Suprapubic skin (tissue), 4 donors: ENCODE data around the gene FOXRED1. TPM values are rescaled to one million over a fixed set of nuclear protein-coding genes. Genes with fewer than 3 reads are reported as not detected.

Experiments
- DNase-seq, 2 donors: peaks; one replicate each; pipeline ENCODE4 v3.0.0-alpha.2; 2019; ENCODE audit warnings: low spot score in 2 of 2
- H3K27ac ChIP-seq: fragments of 200-600 bp; sonication (generic); one replicate; pipeline ENCODE4 v1.5.1; 2019
- H3K27me3 ChIP-seq: fragments of 200-600 bp; sonication (generic); one replicate; pipeline ENCODE4 v1.5.1; 2019
- H3K36me3 ChIP-seq: fragments of 200-600 bp; sonication (generic); one replicate; pipeline ENCODE4 v1.5.1; 2019
- H3K4me1 ChIP-seq: fragments of 200-600 bp; sonication (generic); one replicate; pipeline ENCODE4 v1.5.1; 2019
- H3K4me3 ChIP-seq: fragments of 200-600 bp; sonication (generic); one replicate; pipeline ENCODE4 v1.5.1; 2019; ENCODE audit warnings: mild to moderate bottlenecking
- H3K9me3 ChIP-seq: fragments of 200-600 bp; sonication (generic); one replicate; pipeline ENCODE4 v1.5.1; 2019
- EP300 ChIP-seq: sonication (generic); formaldehyde crosslinking; IDR thresholded peaks from one replicate; pipeline ENCODE4 v1.6.1; 2017; ENCODE audit warnings: antibody characterized with exemption
- POLR2A ChIP-seq, 2 donors: fragments of 450-650 bp; IDR thresholded peaks; one replicate each; pipeline ENCODE4 v1.6.1; 2017; ENCODE audit warnings: antibody characterized with exemption in 2 of 2, mild to moderate bottlenecking in 2 of 2, moderate library complexity in 2 of 2
- POLR2AphosphoS5 ChIP-seq, 3 donors: sonication (generic); formaldehyde crosslinking; IDR thresholded peaks; one replicate each; pipeline ENCODE4 v1.6.1; 2017; ENCODE audit warnings: antibody characterized with exemption in 3 of 3
- WGBS: methylation state at CpG from one replicate; pipeline ENCODE4 v1.1.5; 2018; 5-methylcytosine and 5-hydroxymethylcytosine counted together
- total RNA-seq, 4 donors: library from RNA; depleted of rRNA; stranded (reverse); fragments of >200 nt; gene quantifications; one replicate each; pipeline ENCODE4 v1.1.0, GENCODE V29; 2016
- TF ChIP-seq, protein P1 (sequence below), 2 donors: fragments of 200-600 bp in 1 of 2; fragments of 450-650 bp in 1 of 2; sonication (generic) in 1 of 2; IDR thresholded peaks; one replicate each; pipeline ENCODE4 v1.5.1; 2016 to 2019; ENCODE audit warnings: antibody characterized with exemption in 2 of 2, mild to moderate bottlenecking in 1 of 2, moderate library complexity in 1 of 2

The FOXRED1 gene
- total RNA-seq, 4 donors from 2014 or later: 7.7 to 22.9 (median 18.9) TPM

DNA sequence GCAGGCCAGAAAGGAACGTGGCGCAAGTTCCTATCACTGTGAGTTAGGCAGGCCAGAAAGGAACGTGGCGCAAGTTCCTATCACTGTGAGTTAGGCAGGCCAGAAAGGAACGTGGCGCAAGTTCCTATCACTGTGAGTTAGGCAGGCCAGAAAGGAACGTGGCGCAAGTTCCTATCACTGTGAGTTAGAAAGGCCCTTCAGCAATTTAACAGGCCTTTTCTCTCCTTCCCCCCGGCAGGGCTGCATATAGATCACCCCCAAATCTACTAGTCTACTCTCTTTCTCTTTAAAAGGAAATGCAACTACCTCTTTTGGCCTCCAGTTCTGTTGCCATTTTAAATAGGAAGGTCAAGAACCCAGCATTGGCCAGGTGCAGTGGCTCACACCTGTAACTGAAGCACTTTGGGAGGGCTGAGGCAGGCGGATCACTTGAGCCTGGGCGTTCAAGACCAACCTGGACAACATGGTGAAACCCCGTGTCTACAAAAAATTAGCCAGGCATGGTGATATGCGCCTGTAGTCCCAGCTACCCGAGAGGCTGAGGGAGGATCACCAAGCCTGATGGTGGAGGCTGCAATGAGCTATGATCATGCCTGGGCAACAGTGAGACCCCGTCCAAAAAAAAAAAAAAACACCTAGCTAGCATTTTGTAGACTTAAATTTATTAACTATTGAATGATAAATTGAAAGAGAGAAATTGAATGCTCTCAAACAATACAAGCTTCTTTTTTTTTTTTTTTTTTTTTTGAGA lies 42.4 kb upstream of the FOXRED1 start:
- peaks cover 9% of the 10 kb centered on the region for H3K4me1 ChIP-seq
- no peaks in the 10 kb centered on the region for H3K9me3 ChIP-seq
- 98% methylated on average over 12 of the region's 15 CpGs for WGBS
- H3K36me3 ChIP-seq: peaks cover 5% of the 10 kb centered on the region
- TF ChIP-seq POLR2AphosphoS5 (IDR thresholded peaks at IDR 0.05) (no peak), EP300 (no peak), POLR2A (IDR thresholded peaks at IDR 0.05) (no peak)
- TF ChIP-seq, protein P1, sequence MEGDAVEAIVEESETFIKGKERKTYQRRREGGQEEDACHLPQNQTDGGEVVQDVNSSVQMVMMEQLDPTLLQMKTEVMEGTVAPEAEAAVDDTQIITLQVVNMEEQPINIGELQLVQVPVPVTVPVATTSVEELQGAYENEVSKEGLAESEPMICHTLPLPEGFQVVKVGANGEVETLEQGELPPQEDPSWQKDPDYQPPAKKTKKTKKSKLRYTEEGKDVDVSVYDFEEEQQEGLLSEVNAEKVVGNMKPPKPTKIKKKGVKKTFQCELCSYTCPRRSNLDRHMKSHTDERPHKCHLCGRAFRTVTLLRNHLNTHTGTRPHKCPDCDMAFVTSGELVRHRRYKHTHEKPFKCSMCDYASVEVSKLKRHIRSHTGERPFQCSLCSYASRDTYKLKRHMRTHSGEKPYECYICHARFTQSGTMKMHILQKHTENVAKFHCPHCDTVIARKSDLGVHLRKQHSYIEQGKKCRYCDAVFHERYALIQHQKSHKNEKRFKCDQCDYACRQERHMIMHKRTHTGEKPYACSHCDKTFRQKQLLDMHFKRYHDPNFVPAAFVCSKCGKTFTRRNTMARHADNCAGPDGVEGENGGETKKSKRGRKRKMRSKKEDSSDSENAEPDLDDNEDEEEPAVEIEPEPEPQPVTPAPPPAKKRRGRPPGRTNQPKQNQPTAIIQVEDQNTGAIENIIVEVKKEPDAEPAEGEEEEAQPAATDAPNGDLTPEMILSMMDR (IDR thresholded peaks at IDR 0.05): no peak
- no peaks in the 10 kb centered on the region for H3K27me3 ChIP-seq
- H3K4me3 ChIP-seq: no peak overlapping the region
- H3K27ac ChIP-seq: no peak overlapping the region
- no peak for DNase-seq

DNA sequence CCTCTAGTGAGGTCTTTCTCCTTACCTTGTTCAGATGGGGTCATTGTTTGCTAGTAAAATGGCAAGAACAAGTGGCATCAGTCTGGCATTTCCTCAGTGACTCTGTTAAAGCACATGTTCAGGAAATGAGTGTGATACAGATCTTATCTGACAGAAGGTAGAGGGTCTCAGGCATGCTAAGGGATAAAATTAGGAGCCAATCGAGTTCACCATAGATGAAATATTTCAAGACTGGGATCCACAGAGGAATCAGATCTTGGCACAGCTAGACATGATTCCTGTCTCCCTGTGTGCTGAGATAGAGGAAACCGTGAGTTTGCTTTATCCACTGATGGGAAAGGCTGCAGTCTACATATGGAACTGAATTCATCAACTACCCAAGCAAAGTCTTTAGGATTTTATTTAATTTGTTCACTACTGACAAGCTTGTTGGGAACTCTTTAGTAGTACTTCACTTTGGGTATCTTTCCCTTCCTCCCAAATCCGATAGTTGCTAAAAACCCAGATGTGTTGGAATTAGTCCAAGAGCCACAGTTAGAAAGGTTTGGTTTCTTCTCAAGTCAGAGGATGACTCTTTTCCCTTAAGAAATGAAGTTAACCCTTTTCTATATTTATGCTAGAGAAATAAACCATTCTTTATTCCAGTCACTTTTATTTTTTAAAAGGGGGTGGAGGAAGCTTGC lies 39.0 kb upstream of the FOXRED1 start:
- peaks cover 5% of the 10 kb centered on the region for H3K36me3 ChIP-seq
- no peak for DNase-seq
- no peaks in the 10 kb centered on the region for H3K27me3 ChIP-seq
- 68% methylated on average over 3 of the region's 3 CpGs for WGBS
- no peak overlapping the region for H3K27ac ChIP-seq
- H3K9me3 ChIP-seq: no peaks in the 10 kb centered on the region
- no peak for TF ChIP-seq POLR2AphosphoS5 (IDR thresholded peaks at IDR 0.05)
- no peak for TF ChIP-seq POLR2A (IDR thresholded peaks at IDR 0.05)
- TF ChIP-seq EP300: no peak
- TF ChIP-seq, protein P1 (IDR thresholded peaks at IDR 0.05): no peak
- no peak overlapping the region for H3K4me3 ChIP-seq
- peaks cover 5% of the 10 kb centered on the region for H3K4me1 ChIP-seq

DNA sequence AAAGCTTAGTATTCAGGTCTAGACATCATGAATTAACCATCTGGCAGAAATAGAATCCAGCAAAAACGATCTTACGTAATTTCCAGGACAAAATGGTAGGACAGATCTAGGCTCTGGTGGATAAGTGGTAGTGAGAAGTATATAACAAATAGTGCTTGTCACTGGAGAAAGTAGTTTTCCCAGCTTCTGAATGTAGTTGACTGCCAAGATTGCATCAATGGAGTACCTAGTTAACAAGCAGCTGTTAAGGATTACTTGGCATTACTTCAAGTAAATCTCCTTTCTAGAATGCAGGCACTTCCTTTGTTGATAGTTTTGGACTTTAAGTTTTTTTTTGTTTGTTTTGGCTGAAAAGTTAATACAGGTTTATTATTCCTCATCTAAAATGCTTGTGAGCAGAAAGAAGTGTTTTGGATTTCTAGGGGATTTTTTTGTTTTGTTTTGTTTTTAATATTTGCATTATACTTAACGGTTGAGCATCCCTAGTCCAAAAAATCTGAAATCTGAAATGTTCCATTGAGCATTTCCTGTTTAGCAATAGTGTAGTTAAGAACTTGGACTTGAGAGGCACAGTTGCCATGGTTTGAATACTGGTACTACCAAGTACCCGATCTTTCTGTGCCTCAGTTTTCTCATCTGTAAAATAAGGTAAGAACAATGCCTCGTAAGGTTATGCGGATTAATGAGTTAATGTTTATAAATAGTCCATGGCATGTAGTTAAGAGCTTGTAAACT lies 37.1 kb upstream of the FOXRED1 start:
- H3K27ac ChIP-seq: no peak overlapping the region
- 74% methylated on average over 6 of the region's 6 CpGs for WGBS
- H3K27me3 ChIP-seq: no peaks in the 10 kb centered on the region
- H3K4me3 ChIP-seq: no peak overlapping the region
- H3K36me3 ChIP-seq: peaks cover 16% of the 10 kb centered on the region
- no peaks in the 10 kb centered on the region for H3K4me1 ChIP-seq
- no peak for TF ChIP-seq POLR2AphosphoS5 (IDR thresholded peaks at IDR 0.05)
- TF ChIP-seq EP300: no peak
- TF ChIP-seq, protein P1 (IDR thresholded peaks at IDR 0.05): no peak
- no peak for TF ChIP-seq POLR2A (IDR thresholded peaks at IDR 0.05)
- H3K9me3 ChIP-seq: no peaks in the 10 kb centered on the region
- no peak for DNase-seq

DNA sequence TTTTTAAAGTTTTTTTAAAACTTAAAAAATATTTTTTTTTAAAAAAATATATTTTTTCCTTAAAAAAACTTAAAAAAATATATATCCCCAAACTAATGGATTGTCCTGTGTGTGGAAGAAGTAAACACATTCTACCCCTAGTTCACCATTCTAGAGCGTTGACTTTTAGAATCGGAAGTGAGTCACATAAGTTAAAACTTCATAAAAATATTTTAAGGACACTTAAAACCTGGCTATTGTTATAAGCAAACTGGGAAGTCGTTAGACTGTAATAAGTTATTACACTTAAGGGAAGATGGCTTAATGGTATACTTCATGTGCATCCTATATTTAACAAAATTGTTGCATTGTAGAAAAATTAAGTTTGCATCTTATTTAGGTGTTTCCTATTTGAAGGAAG lies 36.3 kb upstream of the FOXRED1 start:
- Histone ChIP-seq H3K27ac (no peak overlapping the region), H3K4me1 (no peaks in the 10 kb centered on the region), H3K4me3 (no peak overlapping the region), H3K36me3 (peaks cover 16% of the 10 kb centered on the region), H3K27me3 (no peaks in the 10 kb centered on the region), H3K9me3 (no peaks in the 10 kb centered on the region)
- no peak for DNase-seq
- WGBS: 88% methylated on average over 3 of the region's 3 CpGs
- TF ChIP-seq POLR2AphosphoS5 (IDR thresholded peaks at IDR 0.05) (no peak), EP300 (no peak), POLR2A (IDR thresholded peaks at IDR 0.05) (no peak)
- TF ChIP-seq, protein P1 (IDR thresholded peaks at IDR 0.05): no peak

DNA sequence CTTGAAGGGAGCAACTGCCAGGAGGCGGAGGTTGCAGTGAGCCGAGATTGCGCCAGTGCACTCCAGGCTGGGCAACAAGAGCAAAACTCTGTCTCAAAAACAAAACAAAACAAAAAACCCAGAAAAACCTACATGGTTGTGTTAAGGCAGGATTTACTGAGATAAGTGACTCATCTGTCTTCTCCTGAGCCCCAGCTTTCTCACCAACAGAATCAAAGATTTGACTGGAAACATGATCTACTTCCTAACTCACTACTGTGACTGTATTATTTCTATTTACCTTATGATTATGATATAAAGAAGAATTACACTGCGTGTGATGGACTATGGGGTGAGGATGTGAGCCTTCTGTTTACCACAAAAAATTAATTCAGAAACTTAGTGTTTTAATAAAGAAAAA lies 35.6 kb upstream of the FOXRED1 start:
- WGBS: 84% methylated on average over 4 of the region's 4 CpGs

More for the DNA sequence above, 35.6 kb upstream of the FOXRED1 start:
- H3K27ac ChIP-seq: no peak overlapping the region
- H3K4me1 ChIP-seq: no peaks in the 10 kb centered on the region
- no peak overlapping the region for H3K4me3 ChIP-seq
- no peak for TF ChIP-seq POLR2A (IDR thresholded peaks at IDR 0.05)
- TF ChIP-seq, protein P1 (IDR thresholded peaks at IDR 0.05): no peak
- TF ChIP-seq POLR2AphosphoS5 (IDR thresholded peaks at IDR 0.05): no peak
- TF ChIP-seq EP300: no peak
- H3K9me3 ChIP-seq: no peaks in the 10 kb centered on the region
- H3K36me3 ChIP-seq: peaks cover 21% of the 10 kb centered on the region
- DNase-seq: no peak
- no peaks in the 10 kb centered on the region for H3K27me3 ChIP-seq
